ENCODE data around the gene BLOC1S3.
A peak's percentile ranks its signal among the peaks of the same experiment; 100 is the strongest.

Gene BLOC1S3, protein sequence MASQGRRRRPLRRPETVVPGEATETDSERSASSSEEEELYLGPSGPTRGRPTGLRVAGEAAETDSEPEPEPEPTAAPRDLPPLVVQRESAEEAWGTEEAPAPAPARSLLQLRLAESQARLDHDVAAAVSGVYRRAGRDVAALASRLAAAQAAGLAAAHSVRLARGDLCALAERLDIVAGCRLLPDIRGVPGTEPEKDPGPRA

DNA sequence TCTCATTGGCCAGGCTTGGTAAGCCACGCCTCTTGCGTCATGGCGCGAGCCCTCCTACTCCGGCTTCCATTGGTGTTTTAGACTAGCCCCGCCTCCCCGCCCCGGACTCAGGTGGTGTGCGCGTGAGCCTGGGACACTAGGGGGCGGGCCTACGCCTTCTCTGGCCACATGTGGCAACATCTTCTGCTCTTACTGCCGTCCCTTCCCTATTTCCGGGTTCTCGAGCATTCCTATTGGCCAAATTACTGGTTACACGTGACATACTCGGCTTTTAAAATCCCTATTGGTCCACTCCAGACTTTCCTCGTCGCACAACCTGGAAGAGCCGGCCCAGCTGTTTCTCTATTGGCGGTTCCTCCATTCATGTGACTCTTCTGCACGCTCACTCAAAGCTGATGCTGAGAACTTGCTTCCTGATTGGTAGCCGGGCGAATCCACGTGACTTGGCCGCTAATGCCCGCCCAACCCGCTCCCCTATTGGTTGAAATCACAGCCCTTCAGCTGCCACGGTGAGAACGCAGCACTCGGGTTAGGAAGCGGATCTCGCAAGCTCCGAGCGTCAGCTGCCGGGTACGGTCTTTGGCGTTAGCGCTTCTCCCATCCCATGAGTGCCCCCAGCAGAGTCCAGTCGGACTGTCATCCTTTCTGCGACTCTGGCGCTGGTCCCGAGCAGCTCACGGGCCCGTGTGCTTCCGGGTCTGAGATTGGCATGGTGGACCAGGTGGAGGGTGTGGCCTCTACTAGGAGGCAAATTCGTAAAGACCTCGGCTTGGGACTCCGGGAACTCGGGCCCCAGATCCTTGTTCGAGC lies at the start of gene BLOC1S3:
BLOC1S3 (plus strand) TSS at position 523 of the 810 bp plus-strand sequence. CDS start 513 bp downstream, outside the sequence.
- peak; percentile 100 for DNase-seq (ENCODE audit: low read depth, low spot score)

- DNase-seq (ENCODE audit: low read depth, low spot score): no peak
Measured at GRCh38 chr19:45128806-45129205, 49.8 kb upstream of the BLOC1S3 start.

DNA sequence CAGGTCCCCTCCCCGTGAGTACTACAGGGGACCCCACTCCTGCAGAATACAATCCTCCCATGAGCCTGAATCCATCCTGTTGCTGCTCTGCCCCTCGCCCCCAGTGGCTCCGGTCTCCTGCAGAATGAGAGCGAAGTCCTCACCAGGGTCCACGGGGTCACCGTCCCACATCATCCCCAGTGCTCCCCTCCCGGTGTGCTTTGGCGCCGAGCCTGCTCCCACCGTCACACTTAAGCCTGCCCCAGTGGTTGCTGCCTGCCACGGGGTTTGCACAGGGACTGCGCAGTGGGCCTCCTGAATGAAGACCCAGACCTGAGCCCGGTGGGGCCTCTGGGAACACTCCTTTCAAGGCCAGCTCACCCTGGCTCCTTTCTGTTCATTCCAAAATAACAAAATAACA lies 48.3 kb upstream of the BLOC1S3 start:
- no peak for DNase-seq (ENCODE audit: low read depth, low spot score)

DNA sequence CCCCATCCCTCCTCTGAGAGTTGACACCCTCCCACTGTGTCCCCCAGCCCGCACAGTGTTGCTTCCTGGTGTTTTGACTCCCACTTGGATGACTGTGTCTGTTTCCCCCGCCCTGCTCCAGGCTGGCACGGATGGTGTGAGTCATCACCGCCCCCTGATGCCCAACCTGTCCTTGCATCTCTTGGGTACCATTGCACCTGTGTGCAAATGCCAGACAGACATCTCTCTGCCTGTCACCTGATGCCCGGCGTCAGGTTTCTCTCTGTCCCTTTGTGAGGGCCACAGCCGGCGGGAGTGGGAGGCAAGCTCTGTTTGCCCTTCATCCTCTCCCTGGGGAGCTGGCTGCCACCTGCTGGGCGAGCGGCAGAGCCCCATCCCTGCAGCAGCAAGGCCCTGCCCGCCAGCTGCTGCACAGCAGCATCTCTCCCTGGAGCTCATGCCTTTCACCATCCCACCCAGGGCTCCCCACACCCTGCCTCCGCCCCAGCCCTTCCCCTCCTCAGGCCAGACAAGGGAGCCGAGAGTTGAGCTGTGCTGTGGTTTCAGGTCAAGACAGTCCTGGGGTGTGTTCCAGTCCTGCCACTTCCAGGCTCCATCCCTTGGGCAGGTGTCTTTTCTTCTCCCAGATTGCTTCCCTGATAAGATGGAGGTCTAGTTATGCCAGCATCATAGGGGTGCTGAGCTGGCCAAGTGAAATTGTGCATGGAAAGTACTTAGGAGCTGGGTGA lies 47.5 kb upstream of the BLOC1S3 start:
- peak; percentile 48 for DNase-seq (ENCODE audit: low read depth, low spot score)

DNA sequence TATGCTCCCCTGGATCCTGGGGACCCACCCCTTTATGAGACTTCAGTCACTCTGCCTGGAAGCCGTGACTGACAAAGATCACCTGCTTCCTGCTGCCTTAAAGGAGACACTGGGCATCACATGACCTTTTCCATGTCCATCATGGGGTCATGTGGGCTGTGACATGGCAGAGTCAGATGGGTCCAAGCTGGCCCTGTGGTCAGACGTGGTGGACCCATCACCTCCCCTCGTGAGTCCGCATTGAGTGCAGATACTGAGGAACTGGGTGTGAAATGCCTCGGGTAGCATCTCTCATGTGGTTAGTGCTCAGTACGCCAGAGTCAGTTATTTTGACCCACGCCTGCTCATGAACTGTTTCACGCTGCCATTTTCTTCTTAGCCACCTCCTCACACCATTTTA lies 44.9 kb upstream of the BLOC1S3 start:
- no peak for DNase-seq (ENCODE audit: low read depth, low spot score)

- DNase-seq (ENCODE audit: low read depth, low spot score): no peak
Measured at GRCh38 chr19:45135176-45135885, 43.3 kb upstream of the BLOC1S3 start.

DNA sequence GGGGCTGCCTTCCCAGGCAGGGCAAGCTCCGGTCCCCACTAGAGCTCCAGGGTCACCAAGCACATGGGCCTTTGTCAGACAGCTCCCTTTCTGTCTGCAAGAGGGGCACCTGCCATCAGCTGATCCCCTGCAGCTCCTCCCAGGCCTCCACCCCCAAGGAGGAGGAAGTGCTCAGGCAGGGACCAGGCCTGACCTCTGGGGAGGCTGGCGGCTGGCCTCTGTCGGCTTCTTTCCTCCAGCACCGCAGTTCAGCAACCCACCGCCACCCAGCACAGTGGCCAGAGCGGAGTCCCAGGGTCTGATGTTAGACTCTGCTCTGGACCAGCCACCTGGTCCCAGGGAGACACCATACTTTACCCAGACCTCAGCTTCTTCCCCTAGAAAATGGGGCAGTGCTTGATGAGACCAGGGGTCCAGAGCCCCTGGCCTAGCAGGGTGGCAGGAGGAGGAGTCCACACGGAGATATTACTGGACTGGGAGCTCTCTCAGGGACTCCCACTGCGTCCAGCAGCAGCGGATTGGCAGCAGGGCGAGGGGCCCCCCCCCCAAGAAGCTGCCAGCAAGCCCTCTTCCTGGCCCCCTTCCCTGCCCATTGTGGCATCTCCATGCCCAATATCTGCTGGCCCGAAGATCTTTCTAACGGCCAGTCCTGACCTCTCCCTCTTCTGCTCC lies 41.9 kb upstream of the BLOC1S3 start:
- DNase-seq (ENCODE audit: low read depth, low spot score): no peak

DNA sequence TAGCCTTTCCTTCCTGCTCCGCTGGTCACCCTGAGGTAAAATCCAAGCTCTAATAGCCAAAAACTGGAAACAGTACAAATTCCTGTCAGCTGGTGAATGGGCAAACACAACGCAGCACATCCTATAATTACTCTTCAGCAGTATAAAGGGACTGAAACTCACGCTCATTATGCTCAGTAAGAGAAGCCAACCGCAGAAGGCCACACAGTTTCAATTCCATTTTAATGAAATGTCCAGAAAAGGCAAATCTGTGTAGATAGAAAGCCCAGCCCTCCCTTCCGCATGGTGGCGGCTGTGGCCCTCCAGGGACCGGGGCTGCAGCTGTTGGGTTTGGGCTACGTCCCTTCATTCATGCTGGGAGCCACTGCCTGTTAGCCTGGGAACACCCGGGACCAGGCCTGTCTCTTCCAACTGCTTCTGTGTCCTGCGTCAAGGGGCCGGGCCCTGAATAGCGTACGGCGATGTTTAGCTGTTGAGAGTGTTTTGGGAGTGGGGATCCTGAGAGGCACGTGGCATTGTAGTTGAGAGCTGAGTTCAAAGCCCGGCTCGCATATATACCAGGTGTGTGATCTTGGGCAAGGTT lies 41.3 kb upstream of the BLOC1S3 start:
- peak; percentile 82 for DNase-seq (ENCODE audit: low read depth, low spot score)

DNA sequence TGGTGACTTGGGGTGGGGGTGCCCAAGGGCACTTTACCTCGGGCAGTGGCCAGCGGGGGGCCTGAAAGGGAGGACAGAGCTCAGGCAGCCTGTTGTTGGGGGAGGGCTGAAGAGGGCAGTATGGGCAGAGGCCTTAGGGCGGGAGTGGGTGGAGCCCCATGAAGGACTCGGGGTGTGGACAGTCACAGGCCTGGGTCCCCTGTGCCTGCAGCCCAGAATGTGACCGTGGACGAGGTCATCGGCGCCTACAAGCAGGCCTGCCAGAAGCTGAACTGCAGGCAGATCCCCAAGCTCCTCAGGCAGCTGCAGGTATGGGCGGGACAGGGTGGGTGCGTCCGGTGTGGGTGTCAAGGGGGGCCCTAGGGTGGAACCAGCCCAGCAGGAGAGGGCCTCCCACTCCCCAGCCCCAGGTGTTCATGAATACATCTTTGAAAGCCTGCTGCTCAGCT lies 40.3 kb upstream of the BLOC1S3 start:
- no peak for DNase-seq (ENCODE audit: low read depth, low spot score)

GRCh38 chr19:45139286-45140143 lies 39.1 kb upstream of the BLOC1S3 start:
- DNase-seq (ENCODE audit: low read depth, low spot score): no peak

DNA sequence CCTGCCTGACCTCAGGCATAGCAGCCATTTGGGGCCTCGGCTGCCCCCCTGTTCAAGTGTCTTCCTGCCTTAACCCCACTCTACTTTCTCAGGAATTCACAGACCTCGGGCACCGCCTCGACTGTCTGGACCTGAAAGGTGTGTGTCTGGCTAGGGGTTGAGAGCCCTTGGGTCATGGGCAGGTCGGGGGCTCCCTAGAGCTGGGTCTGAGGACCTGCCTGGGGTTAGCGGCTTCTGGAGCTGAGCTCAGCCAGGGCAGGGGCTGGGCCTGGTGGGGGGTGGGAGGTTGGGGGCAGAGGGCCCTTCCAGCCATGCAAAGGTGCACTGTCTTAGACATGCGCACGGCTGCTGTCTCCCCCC lies 38.5 kb upstream of the BLOC1S3 start:
- no peak for DNase-seq (ENCODE audit: low read depth, low spot score)

DNA sequence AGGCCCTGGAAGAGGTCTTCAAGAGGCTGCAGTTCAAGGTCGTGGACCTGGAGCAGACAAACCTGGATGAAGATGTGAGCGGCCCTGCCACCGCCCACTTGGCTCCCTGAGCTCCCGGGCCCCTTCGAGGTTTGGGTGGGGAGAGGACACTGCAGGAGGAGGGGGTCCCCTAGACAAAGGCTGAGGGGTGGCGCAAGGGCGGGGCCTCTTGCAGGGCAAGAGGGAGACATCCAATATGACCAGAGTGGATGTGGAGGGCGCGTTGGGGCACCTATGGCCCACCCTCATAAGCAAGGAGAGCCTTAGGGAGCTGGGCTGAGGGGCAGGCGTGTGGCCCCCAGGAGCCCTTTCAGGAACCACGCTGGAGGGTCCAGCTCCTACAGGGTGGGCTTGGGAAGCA lies 38.1 kb upstream of the BLOC1S3 start:
- DNase-seq (ENCODE audit: low read depth, low spot score): no peak

DNA sequence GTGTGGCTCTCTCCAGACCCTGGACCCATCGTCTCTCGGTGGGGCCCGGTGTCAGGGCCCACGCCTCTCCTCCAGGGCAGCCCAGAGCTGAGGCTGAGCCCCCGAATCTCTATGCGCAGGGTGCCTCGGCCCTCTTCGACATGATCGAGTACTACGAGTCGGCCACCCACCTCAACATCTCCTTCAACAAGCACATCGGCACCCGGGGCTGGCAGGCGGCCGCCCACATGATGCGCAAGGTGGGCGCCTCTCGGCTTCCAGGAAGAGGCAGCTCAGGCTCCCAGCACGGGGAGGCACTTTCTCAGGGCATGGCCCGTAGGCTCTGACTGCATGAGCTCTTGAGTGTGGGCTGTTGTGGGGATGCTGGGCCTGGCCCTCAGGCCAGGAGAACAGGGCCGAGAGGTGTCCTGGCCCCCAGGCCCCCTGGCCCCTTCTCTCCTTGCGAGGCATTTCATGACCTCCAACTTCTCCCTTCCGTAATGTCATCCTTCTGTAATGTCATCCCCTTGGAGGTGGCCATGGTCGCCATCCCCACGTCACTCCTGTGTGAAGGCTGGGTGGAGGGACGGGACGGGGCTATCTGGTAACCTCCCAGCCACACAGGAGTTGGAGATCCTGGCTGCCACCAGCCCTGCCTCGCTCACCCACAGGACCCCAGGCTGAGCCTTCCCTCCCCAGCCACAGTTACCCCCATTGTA lies 37.2 kb upstream of the BLOC1S3 start:
- DNase-seq (ENCODE audit: low read depth, low spot score): no peak

DNA sequence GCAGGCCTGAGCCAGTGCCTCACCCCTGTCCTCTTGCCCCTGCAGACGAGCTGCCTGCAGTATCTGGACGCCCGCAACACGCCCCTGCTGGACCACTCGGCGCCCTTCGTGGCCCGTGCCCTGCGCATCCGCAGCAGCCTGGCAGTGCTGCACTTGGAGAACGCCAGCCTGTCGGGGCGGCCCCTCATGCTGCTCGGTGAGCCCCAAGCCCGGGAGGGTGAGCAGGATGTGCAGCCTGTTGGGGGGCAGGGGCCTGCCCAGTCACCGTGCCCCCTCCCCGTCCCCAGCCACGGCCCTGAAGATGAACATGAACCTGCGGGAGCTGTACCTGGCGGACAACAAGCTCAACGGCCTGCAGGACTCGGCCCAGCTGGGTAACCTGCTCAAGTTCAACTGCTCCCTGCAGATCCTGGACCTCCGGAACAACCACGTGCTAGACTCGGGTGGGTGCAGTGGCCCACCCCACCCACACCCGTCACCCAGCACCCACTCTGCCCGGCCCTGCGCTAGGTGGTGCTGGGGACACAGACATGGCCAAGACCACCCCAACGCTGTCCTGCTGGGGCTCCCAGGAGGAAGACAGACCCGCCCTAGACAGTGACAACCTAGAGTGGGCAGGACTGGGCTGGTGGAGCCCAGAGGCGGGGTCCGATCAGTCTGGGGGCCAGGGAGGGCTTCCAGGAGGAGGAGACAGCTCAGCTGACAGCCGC lies 36.4 kb upstream of the BLOC1S3 start:
- no peak for DNase-seq (ENCODE audit: low read depth, low spot score)

DNA sequence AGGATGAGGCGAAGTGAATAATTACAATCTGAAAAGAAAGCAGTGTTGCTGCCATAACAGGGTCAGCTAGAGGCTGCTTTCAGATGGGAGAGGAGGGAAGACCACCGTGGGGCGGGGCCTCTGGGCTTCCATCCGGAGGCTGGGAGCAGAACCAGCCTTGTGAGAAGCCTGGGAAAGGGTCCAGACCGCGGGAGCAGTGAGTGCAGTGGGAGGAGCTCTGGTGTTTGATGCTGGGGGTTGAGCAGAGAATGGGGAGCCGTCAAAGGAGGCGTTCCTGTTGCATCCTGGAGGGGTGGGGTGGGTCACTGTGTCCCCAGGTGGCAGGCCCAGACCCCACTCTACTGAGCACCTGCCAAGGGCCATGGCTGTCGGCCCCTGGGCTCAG lies 35.9 kb upstream of the BLOC1S3 start:
- DNase-seq (ENCODE audit: low read depth, low spot score): no peak

- DNase-seq (ENCODE audit: low read depth, low spot score): no peak
Measured at GRCh38 chr19:45144431-45145269, 33.9 kb upstream of the BLOC1S3 start.

- DNase-seq (ENCODE audit: low read depth, low spot score): no peak
Measured at GRCh38 chr19:45145270-45146189, 33.1 kb upstream of the BLOC1S3 start.
